ENCODE measurements around the gene BACE2. TPM values are rescaled to one million over a fixed set of nuclear protein-coding genes. Genes with fewer than 3 reads are reported as not detected.
"Not testable (repeated sequence)": the region's sequence is repeated elsewhere in the genome, so short reads cannot be mapped to it uniquely, and the experiment has no call there.

BACE2 gene
- total RNA-seq, 1 experiment from 2014 or later = 131 TPM

DNA sequence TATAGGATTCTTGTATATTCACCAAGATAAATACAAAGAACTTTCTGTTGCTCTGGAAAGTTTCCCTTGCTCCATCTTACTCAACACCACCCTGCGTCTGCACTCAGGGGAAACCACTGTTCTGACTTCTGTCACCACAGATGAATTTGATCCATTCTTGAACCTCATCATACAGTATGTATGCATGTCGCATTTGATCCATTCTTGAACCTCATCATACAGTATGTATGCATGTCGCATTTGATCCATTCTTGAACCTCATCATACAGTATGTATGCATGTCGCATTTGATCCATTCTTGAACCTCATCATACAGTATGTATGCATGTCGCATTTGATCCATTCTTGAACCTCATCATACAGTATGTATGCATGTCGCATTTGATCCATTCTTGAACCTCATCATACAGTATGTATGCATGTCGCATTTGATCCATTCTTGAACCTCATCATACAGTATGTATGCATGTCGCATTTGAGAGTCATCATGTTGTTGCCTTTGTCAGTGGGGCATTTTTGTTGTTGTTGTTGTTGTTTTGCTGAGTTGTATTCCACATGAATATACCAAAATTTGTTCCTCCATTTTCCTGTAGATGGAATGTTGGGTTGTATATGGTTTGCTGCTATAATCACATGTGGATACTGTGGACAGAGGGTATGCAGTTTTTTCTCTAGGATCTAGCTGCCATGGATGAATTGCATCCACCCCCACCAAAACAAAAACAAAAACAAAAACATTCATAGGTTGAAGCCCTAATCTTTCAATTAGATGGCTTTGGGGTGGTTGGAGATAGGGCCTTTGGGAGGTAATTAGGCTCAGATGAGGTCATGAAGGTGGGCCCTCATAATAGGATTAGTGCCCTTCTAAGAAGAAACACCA lies 145.6 kb downstream of the BACE2 start:
- not testable (repeated sequence) for DNase-seq (ENCODE audit: extremely low read depth, low read depth)

DNA sequence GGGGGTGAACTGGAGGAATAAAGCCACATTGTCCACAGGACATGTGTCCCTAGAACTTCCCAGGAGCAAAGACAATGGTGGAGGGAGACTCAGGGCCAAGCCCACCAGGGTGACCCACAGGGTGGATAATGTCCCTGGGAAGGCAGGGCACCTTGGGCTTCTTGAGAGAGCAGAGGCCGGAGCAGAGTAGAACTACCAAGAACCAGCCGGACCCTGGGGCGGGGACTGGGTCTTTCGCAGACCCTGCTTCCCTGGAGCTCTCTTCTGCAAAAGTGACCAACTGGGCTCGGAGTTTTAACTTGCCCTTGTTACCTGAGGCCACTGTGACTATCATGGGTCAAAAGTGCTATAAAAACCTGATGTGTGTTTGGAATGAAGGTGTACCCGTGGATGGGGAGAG lies 147.8 kb downstream of the BACE2 start:
- DNase-seq (ENCODE audit: extremely low read depth, low read depth) = no peak

DNA sequence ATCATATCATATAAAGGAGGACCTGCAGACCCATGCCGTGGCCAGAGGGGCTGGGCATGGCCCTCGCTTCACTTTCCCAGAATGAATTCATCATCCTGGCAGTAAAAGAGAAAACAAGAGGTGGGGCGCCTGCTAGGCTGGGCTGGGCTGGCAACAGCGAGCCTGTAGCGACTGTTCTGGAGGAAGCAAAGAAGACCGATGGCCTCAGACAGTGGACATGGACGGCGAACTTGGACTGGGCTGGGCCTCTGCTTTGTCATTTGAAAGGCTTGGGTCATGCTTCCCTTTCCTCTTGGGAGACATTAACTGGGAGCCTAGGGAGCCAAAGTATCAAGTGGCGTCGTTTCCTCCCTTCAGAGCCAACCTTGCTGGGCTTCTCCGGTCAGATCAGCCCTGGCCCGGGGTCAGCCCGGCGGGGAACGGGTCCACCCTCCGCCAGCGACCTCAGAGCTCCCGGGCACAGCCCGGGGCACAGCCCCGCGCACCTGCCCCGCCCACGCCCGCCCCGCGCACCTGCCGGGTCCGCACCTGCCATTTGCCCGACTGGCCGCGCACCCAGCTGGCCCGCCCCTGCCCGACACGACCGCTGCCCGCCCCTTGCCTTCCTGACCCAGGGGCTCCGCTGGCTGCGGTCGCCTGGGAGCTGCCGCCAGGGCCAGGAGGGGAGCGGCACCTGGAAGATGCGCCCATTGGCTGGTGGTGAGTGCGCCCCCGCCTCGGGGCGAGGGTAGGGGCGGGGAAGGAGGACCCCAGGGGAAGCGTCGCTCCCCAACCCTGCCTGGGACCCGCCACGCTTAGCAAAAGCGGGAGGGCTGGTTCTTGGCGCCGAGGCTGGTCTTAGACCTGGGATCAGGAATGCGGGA lies 148.5 kb downstream of the BACE2 start, which contains the start of gene FAM3B:
Gene FAM3B, plus strand, starts transcription at position 602 of the 863 bp plus-strand sequence. Its CDS starts 79 bp downstream, at position 681.
- no peak for DNase-seq (ENCODE audit: extremely low read depth, low read depth)

DNA sequence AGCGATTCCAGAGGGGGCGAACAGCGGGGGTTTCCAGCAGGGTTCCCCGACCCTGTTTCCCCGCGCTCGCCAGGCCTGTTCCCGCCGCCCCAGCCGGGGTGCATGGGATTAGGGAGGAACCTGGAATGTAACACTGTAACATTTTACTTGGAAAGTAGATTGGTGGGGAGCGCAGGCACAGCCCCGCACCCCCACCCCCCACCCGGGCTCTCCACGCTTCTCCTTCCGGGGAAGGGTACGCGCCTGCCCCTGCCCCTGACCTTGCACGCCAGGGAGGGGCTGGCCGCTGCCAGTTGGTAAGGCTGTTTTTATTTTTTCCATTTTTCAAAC lies 149.1 kb downstream of the BACE2 start:
- no peak for DNase-seq (ENCODE audit: extremely low read depth, low read depth)

DNA sequence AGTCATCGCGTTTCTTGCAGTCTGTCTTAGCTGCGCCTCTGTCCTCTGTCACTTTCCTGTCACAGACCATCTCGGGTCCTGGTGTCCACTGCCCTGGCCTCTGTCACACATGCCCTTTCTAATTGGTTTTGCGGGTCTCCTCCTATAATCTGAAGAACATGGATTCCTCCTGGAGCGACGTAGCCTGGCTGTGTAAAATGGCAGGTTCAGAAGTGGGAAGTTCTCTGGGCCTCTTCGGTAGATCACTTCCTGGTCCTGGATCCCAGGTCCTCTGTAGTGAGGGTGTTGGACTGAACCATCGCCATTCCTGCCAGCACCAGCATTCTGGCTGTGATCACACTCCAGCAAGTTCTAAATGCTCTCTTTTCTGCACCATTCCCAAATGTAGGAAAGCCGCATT lies 149.5 kb downstream of the BACE2 start:
- DNase-seq (ENCODE audit: extremely low read depth, low read depth) = no peak

DNA sequence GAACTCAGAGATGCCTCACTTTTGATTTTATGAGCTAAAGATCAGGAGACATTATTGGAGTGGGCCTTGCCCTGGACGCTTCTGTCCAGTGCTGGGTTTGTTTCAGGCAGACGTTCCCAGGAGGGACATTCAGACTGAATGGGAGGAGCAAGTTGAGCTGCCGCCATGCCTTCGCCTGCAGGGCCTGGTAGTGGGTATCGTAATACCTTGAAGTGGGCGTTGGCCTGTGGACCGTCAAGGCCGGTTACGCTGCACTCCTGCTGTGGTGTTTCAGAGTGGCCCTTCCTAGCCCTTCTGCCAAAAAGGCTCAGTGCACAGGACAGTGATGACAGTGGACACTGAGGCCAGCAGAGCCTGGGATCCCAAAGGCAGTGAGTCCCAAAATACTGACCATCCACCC lies 150.3 kb downstream of the BACE2 start:
- no peak for DNase-seq (ENCODE audit: extremely low read depth, low read depth)

DNA sequence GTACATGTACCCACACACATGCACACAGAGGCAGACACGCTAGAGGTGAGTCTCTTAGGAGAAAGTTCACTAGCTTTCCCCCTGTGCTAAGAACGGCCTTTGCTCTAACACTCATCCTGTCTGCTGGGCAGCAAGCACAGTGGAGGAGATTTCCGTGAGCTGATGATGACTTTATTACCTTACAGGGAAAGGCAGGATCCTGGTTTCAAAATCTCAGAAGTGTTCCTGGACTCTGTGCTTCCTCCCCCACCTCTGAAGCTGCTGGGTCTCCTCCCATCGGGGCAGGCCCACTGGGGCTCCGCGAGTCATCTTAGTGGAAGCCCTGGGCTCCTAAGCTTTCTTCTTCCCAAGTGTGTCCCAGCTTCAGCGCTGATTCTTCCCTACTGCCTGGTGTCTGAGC lies 151.3 kb downstream of the BACE2 start:
- DNase-seq (ENCODE audit: extremely low read depth, low read depth) = no peak

DNA sequence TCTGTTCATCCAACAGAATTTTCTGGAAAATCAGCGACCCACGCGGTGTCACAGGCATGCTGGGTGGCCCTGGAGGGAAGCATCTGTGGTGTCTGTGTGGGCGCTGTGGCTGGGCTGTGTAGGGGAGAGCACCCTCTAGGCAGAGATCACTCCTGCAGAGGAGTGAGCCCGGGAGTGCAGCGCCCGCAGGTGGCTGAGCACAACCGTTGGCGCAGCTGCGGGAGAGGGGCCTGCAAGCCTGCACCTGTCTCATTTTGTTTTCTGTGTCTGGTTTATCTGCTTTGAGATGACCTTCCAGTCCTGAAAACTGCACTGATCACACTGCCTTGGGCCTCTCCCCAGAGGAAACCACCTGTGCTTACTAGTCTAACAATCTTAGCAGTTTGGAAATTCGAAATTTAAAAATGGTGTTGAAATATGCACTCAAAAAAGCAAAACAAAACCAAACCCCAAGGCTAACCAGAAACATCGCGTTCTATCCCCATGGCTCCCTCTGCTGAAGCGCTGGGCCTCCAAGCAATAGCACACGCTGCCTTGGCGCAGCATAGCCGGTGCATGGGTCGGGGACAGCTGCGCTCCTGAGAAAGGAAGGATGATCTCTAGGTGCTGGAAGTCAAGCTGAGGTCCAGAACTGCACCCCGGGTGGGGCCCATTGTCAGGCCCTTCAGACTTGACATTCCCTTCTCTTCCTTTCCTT lies 153.4 kb downstream of the BACE2 start:
- DNase-seq (ENCODE audit: extremely low read depth, low read depth) = no peak

DNA sequence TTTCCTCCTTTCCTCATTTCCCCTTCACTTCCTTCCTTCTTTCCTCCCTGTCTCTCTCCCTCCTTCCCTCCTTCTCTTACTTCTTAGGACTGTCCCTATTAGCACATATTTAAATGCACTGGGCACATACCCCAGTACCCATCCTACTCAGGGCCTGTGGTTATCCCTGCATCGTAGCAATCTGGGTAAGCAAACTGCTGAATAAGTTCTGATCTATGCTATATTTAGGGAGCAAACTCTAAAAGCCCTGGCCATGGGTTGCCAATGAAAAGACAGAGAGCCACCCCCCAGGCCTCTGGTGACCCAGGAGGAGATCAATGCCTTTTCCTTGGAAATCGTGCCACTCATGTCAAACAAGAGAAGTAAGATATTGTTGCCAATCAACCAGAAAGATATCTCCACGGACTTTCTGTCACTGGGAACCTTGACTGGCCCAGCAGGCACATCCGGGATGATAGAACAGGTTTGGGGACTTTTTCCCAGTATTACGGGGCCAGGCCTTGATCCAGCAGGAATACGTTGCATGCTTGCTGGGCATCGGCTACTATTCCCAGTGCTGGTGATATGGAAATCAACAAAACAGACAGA lies 154.0 kb downstream of the BACE2 start:
- DNase-seq (ENCODE audit: extremely low read depth, low read depth) = no peak

DNA sequence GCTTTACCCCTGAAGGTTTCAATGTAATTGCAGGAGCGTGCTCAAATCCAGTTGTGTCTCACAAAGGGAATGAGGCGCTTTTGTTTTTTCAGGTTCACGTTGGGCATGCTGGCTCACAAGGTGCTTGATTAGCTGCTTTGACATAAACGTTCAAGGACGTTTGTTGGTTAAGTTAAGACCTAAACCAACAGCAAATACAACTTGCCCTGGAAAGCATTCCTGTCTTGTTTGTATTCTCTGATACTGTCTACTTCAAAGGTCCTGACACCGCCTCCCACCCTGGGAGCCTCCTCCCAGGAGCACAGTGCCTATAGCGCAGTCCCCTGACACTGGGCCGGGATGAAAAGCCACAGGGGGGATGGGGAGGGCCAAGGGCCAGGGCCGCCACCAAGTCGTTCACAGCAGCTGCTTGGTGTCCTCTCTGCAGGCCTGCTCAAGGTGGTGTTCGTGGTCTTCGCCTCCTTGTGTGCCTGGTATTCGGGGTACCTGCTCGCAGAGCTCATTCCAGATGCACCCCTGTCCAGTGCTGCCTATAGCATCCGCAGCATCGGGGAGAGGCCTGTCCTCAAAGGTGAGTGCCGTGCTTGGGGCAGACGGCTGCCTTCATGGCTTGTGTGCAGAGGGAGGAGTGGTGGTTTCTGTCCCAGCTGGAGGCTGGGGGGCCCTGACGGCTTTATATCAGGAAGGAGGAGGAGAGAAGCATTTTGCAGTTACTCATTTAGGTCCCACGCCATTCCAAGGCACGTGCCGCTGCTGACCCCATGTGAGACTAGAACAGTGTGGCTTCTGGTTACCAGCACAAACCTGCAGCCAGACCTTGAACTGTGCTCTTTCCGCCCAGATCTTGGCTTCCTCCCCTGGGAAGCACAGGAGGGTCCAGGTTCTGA lies 154.8 kb downstream of the BACE2 start:
- no peak for DNase-seq (ENCODE audit: extremely low read depth, low read depth)

DNA sequence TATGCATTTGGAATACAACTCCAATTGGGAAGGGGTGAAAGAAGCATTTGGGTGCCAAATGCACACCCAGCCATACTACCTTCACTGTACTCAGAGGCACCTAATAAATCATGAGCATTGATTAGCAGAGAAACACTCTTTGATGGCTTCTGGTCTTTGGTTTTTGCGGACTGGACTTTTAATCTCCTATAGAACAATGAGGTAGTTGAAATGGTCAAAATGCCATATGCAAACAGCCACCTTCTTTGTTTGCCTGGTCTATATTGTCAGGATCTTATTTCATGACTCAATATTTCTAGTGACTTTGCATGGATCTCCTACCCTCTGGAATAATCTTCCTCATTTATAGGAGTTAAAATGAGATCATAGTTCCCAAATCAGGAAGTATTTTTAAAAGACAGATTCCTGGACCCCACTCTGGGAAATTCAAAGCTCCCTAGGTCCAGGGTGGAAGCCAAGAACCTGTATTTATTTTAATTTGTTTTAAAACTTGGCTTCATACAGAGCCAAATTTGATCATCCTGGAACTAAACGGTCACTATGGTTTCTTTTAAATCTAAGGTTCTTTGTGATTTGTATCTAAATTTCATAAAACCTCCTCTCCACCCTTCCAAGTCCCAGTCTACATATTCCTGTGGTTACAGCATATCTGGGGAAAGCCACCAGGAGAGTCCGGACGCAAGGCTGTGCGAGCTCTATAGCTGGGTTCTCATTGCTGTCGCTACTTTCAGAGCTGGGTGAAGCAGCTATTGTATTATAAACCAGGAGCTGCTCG lies 157.4 kb downstream of the BACE2 start:
- DNase-seq (ENCODE audit: extremely low read depth, low read depth) = no peak

DNA sequence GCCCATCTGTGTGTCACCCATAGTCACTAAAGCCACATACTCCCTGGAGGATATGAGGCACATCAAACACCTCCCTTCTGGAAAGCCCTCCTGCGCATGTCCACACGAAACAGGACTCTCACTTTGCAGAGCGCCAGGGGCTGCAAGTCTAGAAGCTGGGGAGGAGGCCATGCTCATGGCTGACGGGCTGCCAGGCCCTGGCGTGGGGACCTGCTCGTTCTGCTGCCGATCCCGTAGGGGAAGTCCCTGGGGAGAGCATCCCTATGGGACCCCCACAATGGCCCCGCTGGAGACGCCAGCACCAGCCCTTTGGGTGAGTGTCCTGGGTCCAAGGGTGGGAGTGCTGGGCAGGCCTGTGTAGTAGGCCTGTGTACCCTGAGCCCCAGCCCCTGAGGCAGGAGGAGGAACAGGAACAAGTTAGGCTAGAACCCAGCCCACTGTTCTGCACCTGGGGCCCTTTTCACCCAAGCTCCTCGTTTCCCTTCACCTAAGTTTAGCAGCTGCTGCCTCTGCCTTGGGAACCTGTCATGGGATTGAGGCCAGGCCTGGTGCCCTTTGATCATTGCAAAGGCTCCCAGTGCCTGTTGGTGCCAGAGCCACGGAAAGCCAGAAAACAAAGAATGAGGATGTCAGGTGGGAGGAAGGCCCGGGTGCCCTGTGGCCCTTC lies 158.6 kb downstream of the BACE2 start:
- DNase-seq (ENCODE audit: extremely low read depth, low read depth) = no peak

DNA sequence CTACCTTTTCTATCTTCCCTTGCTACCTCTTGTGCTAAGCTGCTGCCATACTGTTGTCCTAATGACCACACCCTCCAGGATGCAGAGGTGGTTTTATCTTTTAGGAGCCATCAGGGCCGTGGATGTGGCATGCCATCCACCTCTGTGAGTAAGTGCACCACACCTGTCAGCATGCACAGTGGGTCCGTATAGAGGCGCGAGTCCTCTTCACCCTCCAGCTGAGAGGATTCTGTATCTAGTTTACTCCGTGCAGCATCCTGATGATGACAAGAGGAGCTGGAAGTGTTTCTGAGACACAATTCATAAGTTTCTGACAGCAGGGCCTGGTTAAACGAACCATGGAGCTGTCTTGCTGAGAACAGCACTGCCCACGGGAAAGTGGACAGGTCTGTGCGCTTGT lies 159.8 kb downstream of the BACE2 start:
- DNase-seq (ENCODE audit: extremely low read depth, low read depth) = no peak

DNA sequence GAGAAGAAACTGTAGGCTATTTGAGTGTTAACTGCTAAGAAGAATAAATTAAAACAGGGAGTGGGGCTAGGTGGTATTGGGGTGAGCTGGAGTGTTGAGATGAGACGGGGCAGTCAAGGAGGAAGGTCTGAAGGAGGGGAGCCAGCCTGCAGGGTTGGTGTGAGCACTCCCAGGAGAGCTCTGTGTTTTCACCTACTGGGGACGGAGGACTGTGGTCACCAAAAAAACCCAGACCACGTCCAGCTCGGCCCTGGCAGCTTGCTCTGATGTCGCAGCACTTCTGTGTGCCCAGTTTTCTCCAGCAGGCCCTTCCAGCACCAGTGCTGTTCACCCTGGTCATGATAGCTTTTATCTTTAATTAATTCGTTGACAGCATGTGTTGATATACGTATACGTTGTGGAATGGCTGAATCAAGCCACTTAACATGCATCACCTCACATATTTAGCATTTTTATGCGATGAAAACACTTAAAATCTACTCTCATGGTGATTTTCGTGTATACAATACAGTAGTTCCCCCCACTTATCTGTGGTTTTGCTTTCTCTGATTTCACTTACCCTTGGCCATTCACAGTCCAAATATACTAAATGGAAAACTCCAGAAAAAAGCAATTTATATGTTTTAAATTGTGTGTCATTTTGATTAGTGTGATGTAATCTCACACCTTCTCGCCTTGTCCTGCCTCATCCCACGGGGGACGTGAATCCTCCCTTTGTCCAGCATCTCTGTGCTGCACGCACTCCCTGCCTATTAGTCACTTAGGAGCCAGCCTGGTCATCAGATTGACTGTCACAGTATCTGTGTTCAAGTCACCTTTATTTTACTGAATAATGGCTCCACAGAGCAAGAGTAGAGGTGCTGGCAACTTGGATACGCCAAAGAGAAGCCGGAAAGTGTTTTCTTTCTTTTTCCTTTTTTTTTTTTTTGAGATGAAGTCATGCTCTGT lies 161.0 kb downstream of the BACE2 start:
- DNase-seq (ENCODE audit: extremely low read depth, low read depth) = no peak

Data from NCI-H460 (cell line).